ENCODE data around the gene EXOC3.

- TF ChIP-seq POLR2A (IDR thresholded peaks at IDR 0.05) = no peak
- TF ChIP-seq, protein P1, sequence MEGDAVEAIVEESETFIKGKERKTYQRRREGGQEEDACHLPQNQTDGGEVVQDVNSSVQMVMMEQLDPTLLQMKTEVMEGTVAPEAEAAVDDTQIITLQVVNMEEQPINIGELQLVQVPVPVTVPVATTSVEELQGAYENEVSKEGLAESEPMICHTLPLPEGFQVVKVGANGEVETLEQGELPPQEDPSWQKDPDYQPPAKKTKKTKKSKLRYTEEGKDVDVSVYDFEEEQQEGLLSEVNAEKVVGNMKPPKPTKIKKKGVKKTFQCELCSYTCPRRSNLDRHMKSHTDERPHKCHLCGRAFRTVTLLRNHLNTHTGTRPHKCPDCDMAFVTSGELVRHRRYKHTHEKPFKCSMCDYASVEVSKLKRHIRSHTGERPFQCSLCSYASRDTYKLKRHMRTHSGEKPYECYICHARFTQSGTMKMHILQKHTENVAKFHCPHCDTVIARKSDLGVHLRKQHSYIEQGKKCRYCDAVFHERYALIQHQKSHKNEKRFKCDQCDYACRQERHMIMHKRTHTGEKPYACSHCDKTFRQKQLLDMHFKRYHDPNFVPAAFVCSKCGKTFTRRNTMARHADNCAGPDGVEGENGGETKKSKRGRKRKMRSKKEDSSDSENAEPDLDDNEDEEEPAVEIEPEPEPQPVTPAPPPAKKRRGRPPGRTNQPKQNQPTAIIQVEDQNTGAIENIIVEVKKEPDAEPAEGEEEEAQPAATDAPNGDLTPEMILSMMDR (IDR thresholded peaks at IDR 0.05) = no peak
Observed at GRCh38 chr5:496028-496427, 53.1 kb downstream of the EXOC3 start.
